ENCODE data around the gene SELENOI. TPM values are rescaled to one million over a fixed set of nuclear protein-coding genes. Genes with fewer than 3 reads are reported as not detected.

SELENOI gene
- total and polyA plus RNA-seq, 2 of the 4 experiments (the other 2 are of a cell fraction): 5.1 to 25.1 TPM

GRCh38 chr2:26423750-26424149, 77.8 kb downstream of the SELENOI start:
- Histone ChIP-seq H2AFZ (replicated peaks; ENCODE audit: low read length, poor library complexity) (no peak overlapping the region), H3K9me3 (ENCODE audit: control insufficient read depth, insufficient read depth, low read length) (no peaks in the 10 kb centered on the region), H3K4ac (ENCODE audit: low read depth, low read length) (no peak overlapping the region), H3K23ac (ENCODE audit: low read depth, low read length) (no peak overlapping the region), H4K8ac (ENCODE audit: low read depth in 2 of 2, low read length in 2 of 2) (no peak overlapping the region), H3K36me3 (ENCODE audit: control insufficient read depth, insufficient read depth, low read length) (no peaks in the 10 kb centered on the region), H3K27ac (ENCODE audit: insufficient read depth, low read length) (no peak overlapping the region), H2BK15ac (ENCODE audit: low read depth, low read length) (no peak overlapping the region), H2AK5ac (ENCODE audit: low read depth, low read length) (no peak overlapping the region), H3K4me1 (ENCODE audit: control insufficient read depth, insufficient read depth, low read length) (no peaks in the 10 kb centered on the region), H3K4me3 (ENCODE audit: insufficient read depth, low read depth, low read length) (no peak overlapping the region), H3K9me1 (ENCODE audit: insufficient read depth, low read length) (no peaks in the 10 kb centered on the region), H2BK5ac (ENCODE audit: low read depth, low read length, poor library complexity, severe bottlenecking) (no peak overlapping the region), H4K91ac (ENCODE audit: insufficient read depth, low read depth, low read length) (no peak overlapping the region), H3K4me2 (ENCODE audit: low read depth, low read length) (no peak overlapping the region), H4K20me1 (ENCODE audit: insufficient read depth, low read length) (no peaks in the 10 kb centered on the region), H3K79me1 (ENCODE audit: low read depth in 1 of 2, low read length in 2 of 2) (no peaks in the 10 kb centered on the region), H4K5ac (ENCODE audit: low read depth, low read length) (no peak overlapping the region), H3K14ac (replicated peaks; ENCODE audit: low read depth, low read length) (no peak overlapping the region), H3K27me3 (ENCODE audit: control insufficient read depth, insufficient read depth, low read length) (peaks cover 18% of the 10 kb centered on the region), H2AK9ac (replicated peaks; ENCODE audit: low read depth, low read length, poor library complexity) (no peak overlapping the region), H3K56ac (ENCODE audit: extremely low read depth, insufficient read depth, low read length) (no peak overlapping the region), H2BK120ac (ENCODE audit: low read depth, low read length) (no peak overlapping the region), H2BK20ac (ENCODE audit: low read depth, low read length) (no peak overlapping the region), H3K18ac (ENCODE audit: low read depth, low read length) (no peak overlapping the region), H3K9ac (ENCODE audit: low read depth, low read length) (no peak overlapping the region)
- no peak for TF ChIP-seq NFE2L2 (IDR thresholded peaks at IDR 0.05; ENCODE audit: low read depth, low read length)
- no peak for TF ChIP-seq SMC3 (IDR thresholded peaks at IDR 0.05; ENCODE audit: low read depth, low read length)
- TF ChIP-seq BHLHE40 (IDR thresholded peaks at IDR 0.05; ENCODE audit: low read depth, low read length): no peak
- no peak for TF ChIP-seq RAD21 (IDR thresholded peaks at IDR 0.05; ENCODE audit: low read length)
- no peak for TF ChIP-seq MAFK (IDR thresholded peaks at IDR 0.05; ENCODE audit: low read depth, low read length)
- TF ChIP-seq MAZ (IDR thresholded peaks at IDR 0.05; ENCODE audit: borderline replicate concordance, low read depth, low read length): no peak
- dilution Hi-C loops (cut with HindIII; ENCODE audit: low sequenced_read_pairs, unreplicated experiment) (no loop called here), in situ Hi-C loops (cut with MboI; ENCODE audit: low sequenced_read_pairs) (no loop called here), intact Hi-C loops (cut with micrococcal nuclease) (no loop called here)
- ChIA-PET POLR2A (ENCODE audit: unreplicated experiment) (no interaction called here), CTCF (no interaction called here)
- no CpG with 5 or more reads among the region's 9 CpGs for WGBS, 2 experiments (ENCODE audit: extremely low coverage in 2 of 2, insufficient read length in 1 of 2)
- ATAC-seq (ENCODE audit: low read depth) (no peak), DNase-seq (no peak)
- BruUV-seq (replicated peaks): no TSS peak
